Activated CD8-positive, alpha-beta T cell treated with anti-CD3 and anti-CD28 coated beads, Interleukin-2, amount 10 ng/mL, durations not matched to agents 7 days and 5 days (primary cell): ENCODE data around the gene SPAG17. TPM values are rescaled to one million over a fixed set of nuclear protein-coding genes. Genes with fewer than 3 reads are reported as not detected.

Experiments
- ATAC-seq: fragments of 150-1000 bp; cut with Tn5 transposase; one replicate; pipeline ENCODE4 v1.10.0; 2021; ENCODE audit warnings: moderate library complexity
- CTCF ChIA-PET: fragments of 350-600 bp; sonication (Branson Sonifier 250); formaldehyde crosslinking; loops from one replicate; lab custom pipeline; 2021; ENCODE audit warnings: antibody characterized with exemption; lab: Charles Lee
- POLR2A ChIA-PET: fragments of 350-600 bp; sonication (Branson Sonifier 250); formaldehyde crosslinking; loops from one replicate; lab custom pipeline; 2021; ENCODE audit warnings: antibody characterized with exemption; lab: Charles Lee
- DNase-seq: peaks from one replicate; pipeline ENCODE4 v3.0.0-alpha.2; 2020
- H3K27ac Mint-ChIP-seq: one replicate; pipeline ENCODE4 v1.8.0; 2021; ENCODE audit warnings: mild to moderate bottlenecking, mixed read lengths
- H3K27me3 Mint-ChIP-seq: one replicate; pipeline ENCODE4 v1.8.0; 2021; ENCODE audit warnings: low read depth, mixed read lengths
- H3K36me3 Mint-ChIP-seq: one replicate; pipeline ENCODE4 v1.8.0; 2021; ENCODE audit warnings: low read depth, mixed read lengths
- H3K4me1 Mint-ChIP-seq: one replicate; pipeline ENCODE4 v1.8.0; 2021; ENCODE audit warnings: low read depth, mixed read lengths
- H3K4me3 Mint-ChIP-seq: one replicate; pipeline ENCODE4 v1.8.0; 2021; ENCODE audit warnings: mild to moderate bottlenecking, mixed read lengths
- H3K9me3 Mint-ChIP-seq: one replicate; pipeline ENCODE4 v1.8.0; 2022; ENCODE audit warnings: mixed read lengths; ENCODE audit not compliant: insufficient read depth
- total RNA-seq, 2 experiments: library from RNA; stranded (reverse); gene quantifications; one replicate each; pipeline ENCODE4 v1.2.3, GENCODE V29; 2021

The SPAG17 gene
- total RNA-seq, 2 experiments from 2014 or later: not detected

GRCh38 chr1:118158924-118159323 is 26.1 kb downstream of the SPAG17 start:
- no peaks in the 10 kb centered on the region for H3K4me1 Mint-ChIP-seq
- DNase-seq (no peak), ATAC-seq (no peak)
- no peak overlapping the region for H3K27ac Mint-ChIP-seq
- H3K9me3 Mint-ChIP-seq: no peaks in the 10 kb centered on the region
- H3K4me3 Mint-ChIP-seq: no peak overlapping the region
- H3K36me3 Mint-ChIP-seq: no peaks in the 10 kb centered on the region
- ChIA-PET POLR2A (no interaction called here), CTCF (no interaction called here)
- H3K27me3 Mint-ChIP-seq: no peaks in the 10 kb centered on the region

- Mint-ChIP-seq H3K4me3 (no peak overlapping the region), H3K9me3 (no peaks in the 10 kb centered on the region), H3K27me3 (no peaks in the 10 kb centered on the region), H3K27ac (no peak overlapping the region), H3K4me1 (no peaks in the 10 kb centered on the region), H3K36me3 (no peaks in the 10 kb centered on the region)
- DNase-seq (no peak), ATAC-seq (no peak)
- ChIA-PET CTCF (no interaction called here), POLR2A (no interaction called here)
Measured at GRCh38 chr1:118157506-118157905, 27.5 kb downstream of the SPAG17 start.

- no peaks in the 10 kb centered on the region for H3K9me3 Mint-ChIP-seq
- H3K27ac Mint-ChIP-seq: no peak overlapping the region
- ChIA-PET CTCF (no interaction called here), POLR2A (no interaction called here)
- DNase-seq: no peak
- no peaks in the 10 kb centered on the region for H3K36me3 Mint-ChIP-seq
- no peaks in the 10 kb centered on the region for H3K27me3 Mint-ChIP-seq
- no peak for ATAC-seq
- H3K4me1 Mint-ChIP-seq: no peaks in the 10 kb centered on the region
- H3K4me3 Mint-ChIP-seq: no peak overlapping the region
Measured at GRCh38 chr1:118155106-118155505, 29.9 kb downstream of the SPAG17 start.

GRCh38 chr1:118154220-118154619 is 30.8 kb downstream of the SPAG17 start:
- POLR2A ChIA-PET: no interaction called here
- no peak overlapping the region for H3K4me3 Mint-ChIP-seq
- DNase-seq (no peak), ATAC-seq (no peak)
- no peaks in the 10 kb centered on the region for H3K4me1 Mint-ChIP-seq
- H3K27me3 Mint-ChIP-seq: no peaks in the 10 kb centered on the region
- H3K9me3 Mint-ChIP-seq: no peaks in the 10 kb centered on the region
- H3K27ac Mint-ChIP-seq: no peak overlapping the region
- H3K36me3 Mint-ChIP-seq: no peaks in the 10 kb centered on the region
- CTCF ChIA-PET: no interaction called here

GRCh38 chr1:118151312-118151937 is 33.6 kb downstream of the SPAG17 start:
- H3K9me3 Mint-ChIP-seq: no peaks in the 10 kb centered on the region
- H3K27ac Mint-ChIP-seq: no peak overlapping the region
- H3K4me3 Mint-ChIP-seq: no peak overlapping the region
- DNase-seq (peak; percentile 59), ATAC-seq (no peak)
- no peaks in the 10 kb centered on the region for H3K27me3 Mint-ChIP-seq
- CTCF ChIA-PET: interaction anchor here (0.9 to 1.3 kb wide), 4 partner anchors 9 to 859 kb away, joined by 3 read pairs; no protein-coding TSS in a partner anchor
- no peaks in the 10 kb centered on the region for H3K36me3 Mint-ChIP-seq
- POLR2A ChIA-PET: no interaction called here
- no peaks in the 10 kb centered on the region for H3K4me1 Mint-ChIP-seq

GRCh38 chr1:118149799-118150198 is 35.2 kb downstream of the SPAG17 start:
- DNase-seq (no peak), ATAC-seq (no peak)
- no peaks in the 10 kb centered on the region for H3K27me3 Mint-ChIP-seq
- no peak overlapping the region for H3K27ac Mint-ChIP-seq
- H3K4me1 Mint-ChIP-seq: no peaks in the 10 kb centered on the region
- no peaks in the 10 kb centered on the region for H3K9me3 Mint-ChIP-seq
- POLR2A ChIA-PET: no interaction called here
- H3K4me3 Mint-ChIP-seq: no peak overlapping the region
- CTCF ChIA-PET: no interaction called here
- no peaks in the 10 kb centered on the region for H3K36me3 Mint-ChIP-seq

- Mint-ChIP-seq H3K27ac (no peak overlapping the region), H3K27me3 (no peaks in the 10 kb centered on the region), H3K9me3 (no peaks in the 10 kb centered on the region), H3K36me3 (no peaks in the 10 kb centered on the region), H3K4me3 (no peak overlapping the region), H3K4me1 (no peaks in the 10 kb centered on the region)
- ATAC-seq: no peak
- ChIA-PET CTCF (interaction anchor here (0.9 to 1.0 kb wide), 2 partner anchors 852 to 861 kb away, joined by 3 read pairs; no protein-coding TSS in a partner anchor), POLR2A (no interaction called here)
- no peak for DNase-seq
Measured at GRCh38 chr1:118148034-118148433, 37.0 kb downstream of the SPAG17 start.

GRCh38 chr1:118147522-118147921 is 37.5 kb downstream of the SPAG17 start:
- CTCF ChIA-PET: interaction anchor here (0.9 to 1.0 kb wide), 2 partner anchors 853 to 862 kb away, joined by 3 read pairs; no protein-coding TSS in a partner anchor
- Mint-ChIP-seq H3K27me3 (no peaks in the 10 kb centered on the region), H3K4me3 (no peak overlapping the region), H3K4me1 (no peaks in the 10 kb centered on the region), H3K36me3 (no peaks in the 10 kb centered on the region), H3K9me3 (no peaks in the 10 kb centered on the region), H3K27ac (no peak overlapping the region)
- ATAC-seq: no peak
- POLR2A ChIA-PET: no interaction called here
- no peak for DNase-seq

- CTCF ChIA-PET: no interaction called here
- no peak overlapping the region for H3K27ac Mint-ChIP-seq
- no peak overlapping the region for H3K4me3 Mint-ChIP-seq
- no peaks in the 10 kb centered on the region for H3K36me3 Mint-ChIP-seq
- no peaks in the 10 kb centered on the region for H3K27me3 Mint-ChIP-seq
- no peaks in the 10 kb centered on the region for H3K9me3 Mint-ChIP-seq
- DNase-seq (no peak), ATAC-seq (no peak)
- H3K4me1 Mint-ChIP-seq: no peaks in the 10 kb centered on the region
- POLR2A ChIA-PET: no interaction called here
Measured at GRCh38 chr1:118145721-118146120, 39.3 kb downstream of the SPAG17 start.

- DNase-seq (no peak), ATAC-seq (no peak)
- H3K4me1 Mint-ChIP-seq: no peaks in the 10 kb centered on the region
- ChIA-PET CTCF (no interaction called here), POLR2A (no interaction called here)
- H3K27ac Mint-ChIP-seq: no peak overlapping the region
- no peak overlapping the region for H3K4me3 Mint-ChIP-seq
- no peaks in the 10 kb centered on the region for H3K36me3 Mint-ChIP-seq
- H3K27me3 Mint-ChIP-seq: no peaks in the 10 kb centered on the region
- no peaks in the 10 kb centered on the region for H3K9me3 Mint-ChIP-seq
Measured at GRCh38 chr1:118144684-118145083, 40.3 kb downstream of the SPAG17 start.

GRCh38 chr1:118143831-118144230 is 41.2 kb downstream of the SPAG17 start:
- Mint-ChIP-seq H3K9me3 (no peaks in the 10 kb centered on the region), H3K4me3 (no peak overlapping the region), H3K27me3 (no peaks in the 10 kb centered on the region), H3K4me1 (no peaks in the 10 kb centered on the region), H3K36me3 (no peaks in the 10 kb centered on the region), H3K27ac (no peak overlapping the region)
- POLR2A ChIA-PET: no interaction called here
- DNase-seq (no peak), ATAC-seq (no peak)
- CTCF ChIA-PET: no interaction called here

- no peaks in the 10 kb centered on the region for H3K36me3 Mint-ChIP-seq
Measured at GRCh38 chr1:118143121-118143520, 41.9 kb downstream of the SPAG17 start.

More at GRCh38 chr1:118143121-118143520, 41.9 kb downstream of the SPAG17 start:
- ChIA-PET CTCF (interaction anchor here (0.7 kb wide), 1 partner anchor 9 kb away, joined by 3 read pairs; no protein-coding TSS in a partner anchor), POLR2A (no interaction called here)
- Mint-ChIP-seq H3K27ac (no peak overlapping the region), H3K4me3 (no peak overlapping the region), H3K4me1 (no peaks in the 10 kb centered on the region), H3K27me3 (no peaks in the 10 kb centered on the region), H3K9me3 (no peaks in the 10 kb centered on the region)
- DNase-seq: no peak
- no peak for ATAC-seq
